OCI-LY7 (cell line): Measurements from ENCODE around the gene DOK7.

ENCODE experiments used
- EZH2phosphoT487 ChIP-seq: fragments of 200-600 bp; sonication (generic); IDR thresholded peaks from 2 replicates; pipeline ENCODE4 v1.6.1; 2018; ENCODE audit warnings: low read depth, borderline replicate concordance, mild to moderate bottlenecking, mixed run types, antibody characterized with exemption, low read length, moderate library complexity, mixed read lengths
- TF ChIP-seq, protein P1 (sequence below): fragments of 200-600 bp; sonication (generic); conservative IDR thresholded peaks from 2 replicates; pipeline ENCODE4 v1.5.1; 2014; ENCODE audit warnings: mild to moderate bottlenecking, antibody characterized with exemption, low read length, moderate library complexity, mixed read lengths

DNA sequence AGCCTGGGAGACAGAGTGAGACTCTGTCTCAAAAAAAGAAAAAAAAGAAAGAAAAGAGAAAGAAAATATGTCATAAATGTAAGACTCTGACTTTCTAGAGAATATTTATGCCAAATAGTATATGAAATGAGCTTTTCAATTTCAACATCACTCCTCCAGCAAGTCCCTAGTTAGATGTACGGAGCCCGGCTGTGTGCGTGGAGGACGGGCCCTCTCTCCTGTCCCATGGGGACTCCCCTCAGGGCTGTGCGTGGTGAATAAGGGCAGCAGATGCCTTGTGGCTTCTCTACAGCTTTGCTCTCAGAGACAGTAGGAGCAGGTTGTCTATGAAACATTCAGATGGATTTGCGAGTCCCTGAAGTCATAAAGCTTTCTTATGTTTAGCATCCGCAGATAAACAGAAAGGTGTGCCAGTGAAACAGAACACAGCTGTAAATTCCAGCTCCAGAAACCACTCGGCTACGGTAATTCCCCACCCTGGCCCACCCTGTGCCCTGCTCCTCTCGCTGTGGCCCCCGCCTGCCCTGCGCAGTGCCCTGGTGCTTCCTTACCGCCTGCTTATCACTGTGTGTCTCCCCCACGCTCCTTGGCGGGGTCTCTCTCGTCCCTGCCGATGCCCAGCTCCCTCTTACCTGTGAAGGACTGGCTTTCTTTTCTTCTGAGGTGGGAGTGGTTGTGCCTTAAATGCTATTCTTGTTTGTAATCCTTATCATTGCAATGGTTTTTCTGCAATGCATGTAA is 35.2 kb upstream of the DOK7 start:
- TF ChIP-seq, protein P1, sequence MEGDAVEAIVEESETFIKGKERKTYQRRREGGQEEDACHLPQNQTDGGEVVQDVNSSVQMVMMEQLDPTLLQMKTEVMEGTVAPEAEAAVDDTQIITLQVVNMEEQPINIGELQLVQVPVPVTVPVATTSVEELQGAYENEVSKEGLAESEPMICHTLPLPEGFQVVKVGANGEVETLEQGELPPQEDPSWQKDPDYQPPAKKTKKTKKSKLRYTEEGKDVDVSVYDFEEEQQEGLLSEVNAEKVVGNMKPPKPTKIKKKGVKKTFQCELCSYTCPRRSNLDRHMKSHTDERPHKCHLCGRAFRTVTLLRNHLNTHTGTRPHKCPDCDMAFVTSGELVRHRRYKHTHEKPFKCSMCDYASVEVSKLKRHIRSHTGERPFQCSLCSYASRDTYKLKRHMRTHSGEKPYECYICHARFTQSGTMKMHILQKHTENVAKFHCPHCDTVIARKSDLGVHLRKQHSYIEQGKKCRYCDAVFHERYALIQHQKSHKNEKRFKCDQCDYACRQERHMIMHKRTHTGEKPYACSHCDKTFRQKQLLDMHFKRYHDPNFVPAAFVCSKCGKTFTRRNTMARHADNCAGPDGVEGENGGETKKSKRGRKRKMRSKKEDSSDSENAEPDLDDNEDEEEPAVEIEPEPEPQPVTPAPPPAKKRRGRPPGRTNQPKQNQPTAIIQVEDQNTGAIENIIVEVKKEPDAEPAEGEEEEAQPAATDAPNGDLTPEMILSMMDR = no peak
- no peak for TF ChIP-seq EZH2phosphoT487
